GM21529 (cell line): ENCODE data around the gene DOCK10.
"Not testable (repeated sequence)": the region's sequence is repeated elsewhere in the genome, so short reads cannot be mapped to it uniquely, and the experiment has no call there.

Experiments
- ATAC-seq: cut with Tn5 transposase; IDR thresholded peaks from one replicate; pipeline ENCODE4 v1.9.1; 2021; ENCODE audit not compliant: unreplicated experiment

The DOCK10 gene

DNA sequence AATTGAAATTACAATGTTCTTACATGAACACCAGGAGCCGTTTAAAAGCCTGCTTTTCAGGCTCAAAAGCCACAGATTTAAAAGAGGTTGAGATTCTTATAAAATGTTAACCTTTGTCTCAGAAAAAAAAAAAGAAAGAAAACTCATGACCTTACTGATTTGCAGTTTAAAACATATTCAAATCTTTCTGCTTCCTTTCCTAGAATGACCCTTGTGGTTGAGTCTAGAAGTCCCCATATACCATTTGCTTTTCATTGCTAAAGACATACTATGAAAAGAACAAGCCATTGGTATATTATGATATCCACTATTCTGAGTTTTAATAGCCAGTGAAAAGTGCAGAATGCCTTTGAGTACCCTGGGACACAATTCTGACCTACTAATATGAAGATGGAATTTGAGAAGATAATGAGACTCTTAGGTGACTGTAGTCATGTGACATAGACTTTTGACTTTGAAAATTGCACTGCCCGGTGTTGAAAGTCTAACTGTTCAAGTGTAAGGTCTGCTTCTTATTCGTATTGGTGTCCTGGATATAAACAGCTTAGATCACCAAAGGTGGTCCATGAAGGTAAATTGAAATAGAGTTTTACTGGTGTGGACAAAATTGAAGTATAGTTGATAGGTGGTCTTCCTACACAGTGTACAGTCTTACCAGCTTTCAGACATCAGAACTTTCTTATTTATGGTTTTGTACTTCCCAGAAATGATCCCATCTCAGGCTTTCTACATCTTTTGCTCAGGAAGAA, 117.0 kb downstream of the DOCK10 start:
- ATAC-seq = peak; percentile 28

DNA sequence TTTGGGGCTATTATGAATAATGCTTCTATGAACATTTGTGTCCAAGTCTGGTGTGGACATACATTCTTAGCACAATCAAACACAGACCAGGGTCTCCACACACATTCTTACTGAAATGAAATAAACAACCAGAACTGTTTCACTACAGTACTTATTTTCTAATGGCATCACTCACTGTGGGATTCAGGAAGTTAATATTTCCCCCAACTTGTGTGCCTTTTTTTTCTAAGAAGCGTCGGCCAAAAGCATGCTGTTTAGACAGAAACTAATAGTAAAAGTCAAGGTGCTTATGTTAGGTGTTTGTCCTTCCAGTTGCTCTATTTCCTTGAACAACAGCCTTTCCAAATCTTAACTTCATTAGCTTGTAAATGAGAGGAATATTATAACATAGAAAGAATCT, 117.6 kb downstream of the DOCK10 start:
- no peak for ATAC-seq

DNA sequence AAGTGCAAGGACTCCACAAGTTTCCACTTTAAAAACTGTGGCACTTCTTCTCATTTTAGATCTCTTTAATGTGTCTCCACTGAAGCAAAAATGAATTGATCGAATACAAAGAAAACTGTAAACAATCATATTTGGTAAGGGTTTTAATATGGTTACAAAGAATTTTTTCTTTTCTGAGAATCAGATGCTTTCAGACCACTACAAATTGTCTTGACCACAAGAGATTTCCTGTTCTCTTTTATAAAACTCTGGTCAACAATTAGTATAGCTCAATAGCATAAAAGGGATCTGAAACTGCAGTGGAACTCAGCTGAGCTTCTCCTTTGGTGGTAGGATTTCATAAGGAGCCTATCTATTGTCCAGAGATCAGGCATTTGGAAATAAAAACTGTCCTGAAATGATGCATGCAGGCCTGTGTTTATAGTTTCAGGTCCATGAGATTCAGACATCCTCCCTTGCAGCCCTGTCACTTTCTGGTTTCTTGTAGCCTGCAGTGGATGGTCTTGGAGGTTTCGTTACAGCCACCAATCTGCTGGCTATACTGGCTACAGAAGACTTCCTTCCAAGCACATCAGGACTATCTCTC, 120.0 kb downstream of the DOCK10 start:
- ATAC-seq = peak; percentile 68

DNA sequence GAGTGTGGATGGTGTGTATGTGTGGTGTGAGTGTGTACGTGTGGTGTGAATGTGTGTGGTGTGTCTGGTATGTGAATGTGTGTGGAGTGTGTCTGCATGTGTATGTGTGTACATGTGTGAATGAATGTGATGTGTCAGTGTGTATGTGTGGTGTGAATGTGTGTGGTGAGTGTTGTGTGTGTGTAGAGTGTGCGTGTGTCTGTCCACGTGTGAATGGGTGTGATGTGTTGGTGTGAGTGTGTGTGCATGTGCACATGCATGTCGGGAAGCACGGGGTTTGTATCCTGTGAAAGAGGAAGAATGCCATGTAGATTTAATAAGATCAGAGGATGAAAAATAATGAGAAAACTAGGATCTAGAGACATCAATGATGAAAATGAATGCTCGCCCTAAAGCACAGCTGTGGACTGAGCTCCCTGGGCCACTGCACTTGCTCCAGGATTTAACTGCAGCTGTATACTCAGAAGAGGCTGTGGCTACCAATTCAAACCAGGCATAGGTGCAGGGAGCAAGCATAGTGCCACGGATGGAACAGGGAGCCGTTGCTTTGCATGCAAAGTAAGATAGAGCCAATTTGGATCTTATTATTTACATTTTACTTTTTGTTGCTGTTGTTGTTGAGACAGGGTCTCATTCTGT, 122.7 kb downstream of the DOCK10 start:
- no peak for ATAC-seq

DNA sequence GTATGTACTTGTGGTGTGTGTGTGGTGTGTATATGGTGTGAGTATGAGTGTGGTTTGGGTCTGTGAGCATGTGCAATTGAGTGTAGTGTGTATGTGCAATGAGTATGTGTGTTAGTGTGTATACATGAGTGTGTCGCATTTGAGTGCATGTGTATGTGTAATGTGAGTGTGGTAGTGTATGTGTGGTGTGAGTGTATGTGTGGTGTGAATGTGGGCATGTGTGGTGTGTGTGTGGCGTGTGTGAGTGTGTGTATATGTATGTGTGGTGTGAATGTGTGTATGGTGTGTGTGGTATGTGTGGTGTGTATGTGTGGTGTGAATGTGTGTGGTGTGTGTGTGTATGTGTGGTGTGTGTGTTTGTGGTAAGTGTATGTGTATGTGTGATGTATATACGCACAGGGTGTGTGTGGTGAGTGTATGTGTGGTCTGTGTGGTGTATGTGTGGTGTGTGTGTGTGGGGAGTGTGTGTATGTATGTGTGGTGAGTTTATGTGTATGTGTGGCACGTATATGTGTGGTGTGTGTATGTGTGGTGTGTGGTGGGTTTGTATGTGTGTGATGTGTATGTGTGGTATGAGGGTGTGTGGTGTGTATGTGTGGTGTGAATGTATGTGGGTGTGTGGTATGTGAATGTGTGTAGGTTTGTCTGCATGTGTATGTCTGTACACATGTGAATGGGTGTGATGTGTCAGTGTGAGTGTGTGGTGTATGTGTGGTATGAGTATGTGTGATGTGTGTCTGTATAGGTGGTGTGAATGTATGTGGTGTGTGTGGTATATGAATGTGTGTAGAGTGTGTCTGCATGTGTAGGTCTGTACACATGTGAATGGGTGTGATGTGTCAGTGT, 123.4 kb downstream of the DOCK10 start:
- no peak for ATAC-seq

DNA sequence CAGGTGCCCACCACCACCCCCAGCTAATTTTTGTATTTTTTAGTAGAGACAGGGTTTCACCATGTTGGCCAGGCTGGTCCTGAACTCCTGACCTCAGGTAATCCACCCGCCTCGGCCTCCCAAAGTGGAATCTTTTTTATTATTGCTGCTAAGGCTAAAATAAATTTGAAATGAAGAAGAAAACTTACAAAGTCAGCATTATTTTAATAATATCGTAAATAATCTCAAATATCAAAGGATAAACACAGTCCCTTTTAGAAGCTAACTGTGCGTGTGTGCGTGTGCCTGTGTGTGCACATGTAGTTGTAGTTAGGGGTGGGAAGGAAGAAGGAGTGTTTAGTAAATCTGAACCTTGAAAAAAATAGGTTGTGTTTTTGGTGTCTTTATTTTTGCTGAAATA, 125.0 kb downstream of the DOCK10 start:
- ATAC-seq = not testable (repeated sequence)

DNA sequence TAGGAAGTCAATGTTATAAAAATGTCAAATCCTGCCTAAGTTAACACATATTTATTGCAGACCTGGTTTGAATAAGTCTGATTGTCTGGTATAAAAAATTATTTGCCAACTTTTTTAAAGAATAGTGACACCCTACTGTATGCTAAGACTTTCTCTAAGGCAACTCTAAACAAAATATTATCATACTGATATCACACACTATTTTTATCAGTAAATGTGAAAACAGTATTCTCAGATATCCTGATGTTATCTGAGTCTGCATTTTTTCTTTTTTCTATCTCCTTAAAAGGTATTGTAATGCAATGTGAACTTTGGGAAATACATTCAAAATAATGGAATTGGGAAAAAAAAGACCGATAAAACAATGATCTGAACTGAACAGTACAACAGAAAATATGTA, 127.1 kb downstream of the DOCK10 start:
- ATAC-seq = no peak

DNA sequence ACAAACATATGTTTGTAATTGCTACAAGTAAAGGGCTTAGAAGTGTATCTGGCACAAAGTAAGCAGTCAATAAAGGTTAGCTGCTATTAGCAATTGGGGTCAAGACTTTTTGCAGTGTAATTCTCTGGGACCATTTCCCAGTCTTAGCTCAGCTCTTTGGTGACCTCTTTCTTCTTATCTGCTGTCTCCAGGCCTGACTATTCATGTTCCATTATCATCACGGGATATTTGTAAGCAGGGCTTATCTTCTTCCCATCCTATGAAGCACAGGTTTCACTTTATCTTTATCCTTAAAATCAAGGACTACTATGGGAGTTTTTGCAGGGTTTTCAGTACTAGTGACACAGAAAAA, 131.7 kb downstream of the DOCK10 start:
- ATAC-seq = no peak

DNA sequence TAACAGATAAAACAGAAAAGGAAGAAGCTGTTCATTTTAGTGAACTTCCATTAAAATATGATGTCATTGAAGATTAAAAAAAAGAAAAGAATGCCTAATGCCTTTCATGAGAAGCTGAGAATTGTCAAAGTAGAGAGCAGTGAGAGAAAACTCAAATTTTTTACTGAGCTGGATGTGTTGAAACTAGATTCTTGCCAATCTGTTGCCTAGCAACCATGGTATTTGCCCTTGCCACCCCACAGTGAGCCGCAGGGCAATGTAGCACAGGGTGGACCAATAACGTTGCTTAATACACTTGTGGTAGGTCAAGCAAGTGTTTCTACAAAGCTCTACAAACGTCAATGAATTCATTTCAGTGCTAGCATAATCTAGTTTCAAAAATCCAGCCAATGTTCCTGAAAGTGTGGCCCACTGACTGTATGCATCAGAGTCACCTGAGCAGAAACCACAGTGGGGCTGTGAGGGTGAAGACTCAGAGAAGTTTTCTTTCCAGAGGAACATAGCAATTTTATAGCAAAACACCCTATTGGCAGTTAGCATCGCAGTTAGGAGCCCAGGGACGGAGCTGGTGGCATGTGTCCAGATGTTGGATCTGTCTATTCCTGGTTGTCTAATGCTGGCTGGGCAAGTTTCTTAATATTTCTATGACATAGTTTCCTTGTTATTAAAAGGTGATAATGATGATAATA, 132.2 kb downstream of the DOCK10 start:
- ATAC-seq = peak; percentile 72

DNA sequence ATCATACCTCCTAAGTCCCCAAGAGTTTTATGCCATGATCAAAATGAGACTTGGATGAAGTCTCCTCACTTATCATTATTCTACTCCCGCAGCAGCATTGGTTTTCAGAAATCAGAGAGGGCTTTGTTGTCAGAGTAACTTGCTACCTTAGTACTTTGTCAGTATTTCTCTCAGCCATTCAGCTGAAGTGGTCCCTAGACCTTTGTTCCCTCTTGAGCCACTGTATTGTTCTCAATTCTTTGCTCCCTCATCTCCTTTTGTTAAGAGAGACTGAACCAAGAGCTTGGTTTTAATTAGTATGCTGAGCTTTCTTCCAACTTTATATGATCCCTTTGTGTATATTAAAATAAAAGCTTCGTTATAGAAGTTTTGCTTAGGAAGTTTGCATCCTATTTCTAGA, 133.4 kb downstream of the DOCK10 start:
- no peak for ATAC-seq

DNA sequence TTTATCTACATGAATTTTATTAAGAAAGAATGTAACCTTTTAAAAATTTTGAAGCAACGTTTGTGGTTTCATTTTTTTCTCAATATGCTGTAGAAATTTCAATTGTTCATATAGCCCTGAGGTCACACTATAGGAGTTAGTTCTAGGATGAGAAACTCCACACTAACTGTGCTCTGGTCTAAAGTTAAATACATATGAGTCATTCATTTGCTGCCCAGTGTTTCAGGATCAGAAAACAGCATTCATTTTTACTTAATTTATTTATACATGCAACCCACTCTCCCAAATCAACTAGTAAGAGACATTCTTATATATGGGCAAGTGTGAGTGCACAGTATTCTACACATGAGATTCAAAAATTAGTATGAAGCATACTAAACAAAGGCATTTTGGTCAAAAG, 137.9 kb downstream of the DOCK10 start:
- peak; percentile 69 for ATAC-seq

DNA sequence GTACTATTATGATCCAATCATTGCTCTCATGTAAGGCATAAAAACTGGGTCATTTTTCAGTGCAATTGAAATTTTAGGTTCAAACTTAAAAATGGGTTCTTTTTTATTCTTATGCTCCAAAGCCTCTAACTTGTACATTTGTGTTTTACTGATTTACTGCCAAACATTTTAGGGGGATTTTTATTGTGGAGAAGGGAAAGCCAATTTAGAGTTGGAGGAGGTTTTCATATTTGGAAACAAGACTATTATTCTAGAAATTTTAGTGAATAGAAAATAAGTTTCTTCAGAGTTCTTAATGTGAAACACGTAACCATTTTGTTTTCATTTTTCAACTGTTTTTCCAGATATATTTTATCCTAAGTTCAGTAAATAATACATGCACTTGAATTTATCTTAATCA, 138.6 kb downstream of the DOCK10 start:
- ATAC-seq = no peak

DNA sequence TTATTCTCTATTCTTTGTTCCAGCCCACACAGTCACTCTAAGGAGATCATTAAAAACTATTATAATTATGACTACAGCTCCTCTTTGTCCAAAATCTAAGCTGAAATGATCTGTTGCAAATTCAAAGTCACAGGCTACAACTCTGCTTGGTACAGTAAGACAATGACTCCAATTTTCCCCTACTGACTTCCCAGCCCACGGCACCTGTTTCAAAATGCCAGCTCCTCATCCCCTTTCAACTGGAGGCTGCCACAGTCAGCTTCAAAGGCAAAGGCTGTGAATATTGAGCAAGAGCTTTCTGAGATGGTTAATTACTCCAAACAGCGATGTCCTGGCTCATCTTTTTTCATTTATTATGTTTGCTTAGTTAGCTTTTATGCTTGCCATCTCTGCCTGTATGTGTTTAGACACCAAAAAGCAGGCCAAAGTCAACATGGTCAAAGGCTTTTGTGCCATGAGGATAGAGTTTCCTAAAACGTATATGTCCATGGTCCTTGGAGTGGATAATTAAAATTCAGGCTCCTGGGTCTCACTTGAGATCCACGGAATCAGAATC, 141.1 kb downstream of the DOCK10 start:
- no peak for ATAC-seq

DNA sequence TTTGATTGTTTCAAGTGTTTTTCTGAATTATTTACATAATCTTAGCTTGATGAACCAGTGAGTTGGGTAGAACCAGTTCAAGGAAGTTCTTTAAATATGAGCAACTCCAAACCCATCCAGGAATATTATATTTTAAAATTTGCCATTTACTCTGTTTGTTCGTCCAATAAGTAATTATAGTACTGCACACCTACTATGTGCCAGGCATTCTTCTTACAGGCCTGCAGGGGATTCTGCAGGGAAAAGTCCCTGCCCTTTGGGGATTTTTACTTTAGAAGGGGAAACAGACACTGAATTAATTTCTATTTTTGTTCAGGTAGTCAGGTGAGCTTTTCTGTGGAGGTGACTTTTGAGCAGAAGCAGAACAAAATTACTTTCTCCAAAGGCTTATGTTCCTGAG, 146.9 kb downstream of the DOCK10 start:
- ATAC-seq = no peak

DNA sequence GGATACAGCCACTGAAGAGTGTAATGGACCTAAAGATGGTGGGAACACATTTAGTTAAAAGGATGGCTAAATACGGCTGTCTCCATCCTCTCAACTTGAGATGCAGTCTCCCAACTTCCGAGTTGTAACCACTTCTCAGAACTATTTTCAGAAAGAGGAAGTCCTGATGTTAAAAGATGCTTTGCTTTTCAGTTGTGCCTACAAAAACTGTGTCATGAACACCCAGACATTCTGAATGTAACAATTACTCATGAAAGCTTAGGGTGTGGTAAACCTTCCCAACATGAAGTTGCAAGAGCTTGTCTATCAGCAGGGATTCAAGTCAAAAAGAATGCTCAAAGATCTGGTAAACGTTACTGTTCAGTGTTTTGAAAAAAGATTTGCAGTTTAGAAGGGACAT, 147.9 kb downstream of the DOCK10 start:
- peak; percentile 90 for ATAC-seq

DNA sequence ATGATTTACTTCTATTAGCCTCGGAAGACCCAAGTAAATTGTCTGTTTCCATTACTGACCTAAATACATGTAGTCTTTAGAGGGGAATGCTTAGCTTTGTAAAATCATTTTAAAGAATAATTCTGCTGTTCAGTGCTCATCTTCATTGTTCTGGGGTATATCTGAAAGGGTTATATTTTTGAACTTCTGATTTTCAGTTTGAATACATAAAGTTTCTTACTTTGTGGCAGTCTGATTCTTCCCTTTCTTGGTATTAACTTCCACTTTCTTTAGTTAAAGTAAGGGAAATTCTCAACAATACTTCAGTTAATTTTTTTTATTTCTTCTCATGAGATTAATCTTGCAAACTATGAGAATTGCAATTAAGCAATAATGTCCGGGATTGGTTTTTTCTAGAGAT, 148.4 kb downstream of the DOCK10 start:
- ATAC-seq = peak; percentile 44

DNA sequence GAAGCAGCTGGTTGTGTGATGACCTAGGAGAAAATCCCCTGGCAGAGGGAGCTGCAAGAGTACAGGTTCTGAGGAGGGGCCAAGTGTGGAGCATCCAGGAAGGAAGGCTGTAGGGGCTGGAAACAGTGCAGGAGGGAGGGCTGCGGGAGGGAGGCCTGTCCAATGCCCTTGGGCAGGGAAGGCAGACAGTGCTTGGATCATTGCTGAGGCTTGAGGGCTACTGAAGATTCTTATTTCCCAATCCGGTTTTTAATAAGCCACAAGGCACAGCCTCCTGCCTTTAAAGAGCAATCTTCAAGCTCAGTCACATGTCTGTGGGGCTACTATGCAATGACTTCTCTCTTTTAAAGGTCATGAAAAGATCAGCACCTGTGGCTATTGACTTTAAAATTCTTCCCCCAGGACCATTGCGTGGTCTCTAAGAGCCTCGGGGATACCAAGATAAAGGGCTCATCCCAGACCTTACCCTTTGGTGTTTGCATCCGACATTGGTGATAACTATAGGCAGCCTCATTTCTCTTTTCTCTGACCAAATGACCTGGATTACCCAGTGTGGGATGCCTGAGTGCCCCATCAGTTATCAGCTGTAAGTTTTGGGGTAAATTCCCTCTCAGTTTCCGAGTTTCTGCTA, 149.6 kb downstream of the DOCK10 start:
- no peak for ATAC-seq

DNA sequence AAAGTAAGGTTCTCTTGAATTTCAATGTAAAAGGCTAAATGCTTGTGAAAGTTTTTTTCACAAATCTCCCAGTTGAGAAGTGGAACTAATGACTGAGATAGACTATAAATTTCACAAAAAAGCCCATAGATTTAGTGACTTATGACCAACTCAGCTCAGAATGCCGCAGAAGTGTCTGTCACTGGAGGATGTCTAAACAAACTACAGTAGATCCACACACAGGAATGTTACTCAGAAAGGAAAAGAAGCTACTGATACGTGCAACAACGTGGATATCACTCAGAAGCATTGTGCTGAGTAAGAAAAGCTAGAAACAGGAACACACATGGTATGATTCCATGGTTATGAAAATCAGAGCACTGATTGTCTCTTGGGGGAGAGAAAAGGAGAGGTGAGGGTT, 151.9 kb downstream of the DOCK10 start:
- no peak for ATAC-seq

DNA sequence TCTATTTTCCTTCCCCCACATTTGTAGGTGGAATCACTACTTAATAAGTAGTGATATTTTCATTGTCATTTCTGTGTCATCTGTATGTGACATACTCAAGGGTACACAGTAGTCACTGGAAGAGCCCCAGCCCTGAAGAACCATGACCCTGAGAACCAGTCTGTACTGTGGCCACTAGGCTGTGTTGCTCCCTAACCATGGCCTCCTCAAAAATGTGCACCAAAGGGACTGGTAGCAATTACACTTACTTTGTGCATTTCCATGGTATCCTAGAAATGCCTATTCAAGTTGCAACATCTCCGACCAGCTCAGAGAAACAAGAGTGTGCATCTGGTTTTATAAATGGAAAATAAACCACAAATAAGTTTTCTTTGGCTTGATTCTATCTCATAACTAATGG, 155.1 kb downstream of the DOCK10 start:
- peak; percentile 32 for ATAC-seq

DNA sequence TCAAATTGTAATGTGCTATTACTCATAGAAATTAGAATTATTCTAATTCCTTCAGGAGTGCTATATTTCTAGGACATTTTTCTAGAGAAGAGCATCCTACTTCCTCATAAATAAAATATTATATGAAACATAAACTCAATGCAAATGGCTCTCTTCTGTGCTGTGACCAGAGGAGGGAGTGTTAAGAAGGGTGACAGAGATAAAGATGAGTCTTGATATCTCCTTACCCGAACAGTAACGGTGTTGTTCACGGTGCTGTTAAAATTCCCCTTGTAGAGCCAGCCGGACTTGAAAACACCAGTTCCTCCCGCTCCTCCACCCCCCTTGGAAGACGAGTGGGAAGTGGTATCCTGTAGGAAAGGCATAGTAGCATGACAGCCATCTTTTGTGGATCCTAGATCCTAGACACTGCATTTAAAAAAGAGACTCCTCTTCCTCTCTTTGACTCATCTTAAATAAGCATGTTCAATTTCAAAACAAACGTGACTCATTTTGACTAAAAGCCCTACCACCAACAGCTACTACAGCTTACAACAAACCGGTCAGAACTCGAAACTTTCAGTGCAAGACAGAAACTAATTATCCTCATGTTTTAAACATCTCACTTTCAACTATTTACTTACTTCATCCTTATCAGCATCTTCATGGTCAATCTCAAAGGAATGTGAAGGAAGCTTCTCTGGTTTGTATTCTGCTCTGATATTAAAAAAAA, 156.3 kb downstream of the DOCK10 start:
- peak; percentile 88 for ATAC-seq
